SK-MEL-5 (cell line): ENCODE measurements around the gene SLX4. TPM values are rescaled to one million over a fixed set of nuclear protein-coding genes. Genes with fewer than 3 reads are reported as not detected.

Experiments used
- DNase-seq: peaks from one replicate; pipeline ENCODE4 v3.0.0-alpha.2; 2016; ENCODE audit warnings: low read depth, low spot score
- in situ Hi-C: cut with HindIII; loops from 2 replicates; pipeline ENCODE4 v1.10.0; 2016; ENCODE audit warnings: low sequenced_read_pairs, high pct_unique_total_duplicates, low pct_unique_long_range_greater_than_20kb
- total RNA-seq: library from RNA; depleted of rRNA; stranded (reverse); fragments of >200 nt; shearing (Covaris generic); gene quantifications from 2 replicates; pipeline ENCODE4 v1.2.3, GENCODE V29; 2014

Gene SLX4
- total RNA-seq, 1 experiment from 2014 or later: 2.0 TPM

GRCh38 chr16:3608069-3608468, 3.3 kb downstream of the SLX4 start:
- in situ Hi-C loops: no loop called here
- no peak for DNase-seq

GRCh38 chr16:3607634-3608033, 3.8 kb downstream of the SLX4 start:
- in situ Hi-C loops: no loop called here
- no peak for DNase-seq

- in situ Hi-C loops: no loop called here
- DNase-seq: no peak
Observed at GRCh38 chr16:3607161-3607560, 4.2 kb downstream of the SLX4 start.

- no peak for DNase-seq
- in situ Hi-C loops: no loop called here
Observed at GRCh38 chr16:3606441-3606840, 5.0 kb downstream of the SLX4 start.

- in situ Hi-C loops: no loop called here
- DNase-seq: no peak
Observed at GRCh38 chr16:3602320-3602653, 9.1 kb downstream of the SLX4 start.

- in situ Hi-C loops: no loop called here
Observed at GRCh38 chr16:3601614-3602319, 9.6 kb downstream of the SLX4 start.

GRCh38 chr16:3599922-3600321, 11.5 kb downstream of the SLX4 start:
- in situ Hi-C loops: no loop called here
- DNase-seq: no peak

More at GRCh38 chr16:3601614-3602319, 9.6 kb downstream of the SLX4 start:
- no peak for DNase-seq

GRCh38 chr16:3599121-3599520, 12.3 kb downstream of the SLX4 start:
- DNase-seq: no peak
- in situ Hi-C loops: no loop called here

GRCh38 chr16:3598236-3598635, 13.2 kb downstream of the SLX4 start:
- in situ Hi-C loops: no loop called here
- DNase-seq: no peak

- DNase-seq: no peak
- in situ Hi-C loops: no loop called here
Observed at GRCh38 chr16:3597676-3598075, 13.7 kb downstream of the SLX4 start.

- in situ Hi-C loops: no loop called here
- no peak for DNase-seq
Observed at GRCh38 chr16:3597226-3597625, 14.2 kb downstream of the SLX4 start.

- in situ Hi-C loops: no loop called here
Observed at GRCh38 chr16:3596101-3596861, 15.1 kb downstream of the SLX4 start.

GRCh38 chr16:3595521-3596021, 15.8 kb downstream of the SLX4 start:
- in situ Hi-C loops: no loop called here
- DNase-seq: no peak

More at GRCh38 chr16:3596101-3596861, 15.1 kb downstream of the SLX4 start:
- no peak for DNase-seq

GRCh38 chr16:3595110-3595486, 16.3 kb downstream of the SLX4 start:
- no peak for DNase-seq
- in situ Hi-C loops: no loop called here

GRCh38 chr16:3594316-3595109, 16.9 kb downstream of the SLX4 start:
- in situ Hi-C loops: no loop called here
- no peak for DNase-seq

- DNase-seq: no peak
- in situ Hi-C loops: no loop called here
Observed at GRCh38 chr16:3592559-3592958, 18.8 kb downstream of the SLX4 start.

GRCh38 chr16:3591991-3592390, 19.4 kb downstream of the SLX4 start:
- in situ Hi-C loops: no loop called here

GRCh38 chr16:3591436-3591803, 20.0 kb downstream of the SLX4 start:
- in situ Hi-C loops: no loop called here
- no peak for DNase-seq

More at GRCh38 chr16:3591991-3592390, 19.4 kb downstream of the SLX4 start:
- no peak for DNase-seq
